ENCODE measurements around the gene NIPSNAP2. TPM values are rescaled to one million over a fixed set of nuclear protein-coding genes. Genes with fewer than 3 reads are reported as not detected.
"Not testable (repeated sequence)": the region's sequence is repeated elsewhere in the genome, so short reads cannot be mapped to it uniquely, and the experiment has no call there.

The NIPSNAP2 gene
- total RNA-seq, 1 donor from 2014 or later = 54.9 TPM

- Mint-ChIP-seq H3K4me3 (no peak overlapping the region), H3K9me3 (peaks cover 15% of the 10 kb centered on the region), H3K36me3 (peaks cover 34% of the 10 kb centered on the region), H3K27me3 (no peaks in the 10 kb centered on the region), H3K4me1 (ENCODE audit: unreplicated experiment) (no peaks in the 10 kb centered on the region), H3K27ac (no peak overlapping the region)
- no peak for TF ChIP-seq CTCF (conservative IDR thresholded peaks at IDR 0.05)
- no peak for DNase-seq (ENCODE audit: extremely low spot score, unreplicated experiment)
These were observed 24.8 kb upstream of the NIPSNAP2 start for GRCh38 chr7:55939514-55940123.

- Mint-ChIP-seq H3K4me3 (no peak overlapping the region), H3K9me3 (peaks cover 4% of the 10 kb centered on the region), H3K27ac (no peak overlapping the region), H3K27me3 (no peaks in the 10 kb centered on the region), H3K36me3 (peaks cover 15% of the 10 kb centered on the region), H3K4me1 (ENCODE audit: unreplicated experiment) (peaks cover under 1% of the 10 kb centered on the region)
- no peak for DNase-seq (ENCODE audit: extremely low spot score, unreplicated experiment)
- TF ChIP-seq CTCF (conservative IDR thresholded peaks at IDR 0.05) = no peak
These were observed 17.8 kb upstream of the NIPSNAP2 start for GRCh38 chr7:55946545-55946944.

GRCh38 chr7:55951637-55952351 lies 12.6 kb upstream of the NIPSNAP2 start, which contains the start of gene MRPS17:
Gene MRPS17, plus strand, starts transcription at chr7:55951877. Its CDS starts 1,319 bp downstream, at chr7:55953196.
- peaks cover 14% of the 10 kb centered on the region for H3K36me3 Mint-ChIP-seq
- peak within 1 kb of the TSS; percentile 100 for H3K4me3 Mint-ChIP-seq
- H3K9me3 Mint-ChIP-seq = no peaks in the 10 kb centered on the region
- DNase-seq (ENCODE audit: extremely low spot score, unreplicated experiment) = peak; percentile 89
- no peaks in the 10 kb centered on the region for H3K27me3 Mint-ChIP-seq
- peak within 1 kb of the TSS; percentile 99 for H3K27ac Mint-ChIP-seq
- TF ChIP-seq CTCF (conservative IDR thresholded peaks at IDR 0.05) = peak; percentile 34
- peaks cover 9% of the 10 kb centered on the region for H3K4me1 Mint-ChIP-seq (ENCODE audit: unreplicated experiment)

- Mint-ChIP-seq H3K27ac (peak overlapping the region; percentile 99), H3K36me3 (peaks cover 16% of the 10 kb centered on the region), H3K4me3 (peak overlapping the region; percentile 100)
- not testable (repeated sequence) for H3K4me1 Mint-ChIP-seq (ENCODE audit: unreplicated experiment); H3K27me3 Mint-ChIP-seq; DNase-seq (ENCODE audit: extremely low spot score, unreplicated experiment); H3K9me3 Mint-ChIP-seq
These were observed 12.1 kb upstream of the NIPSNAP2 start for GRCh38 chr7:55952352-55952671.

- no peak for DNase-seq (ENCODE audit: extremely low spot score, unreplicated experiment)
- H3K27me3 Mint-ChIP-seq = no peaks in the 10 kb centered on the region
- H3K4me3 Mint-ChIP-seq = peak overlapping the region; percentile 100
- H3K36me3 Mint-ChIP-seq = peaks cover 18% of the 10 kb centered on the region
- H3K9me3 Mint-ChIP-seq = no peaks in the 10 kb centered on the region
- no peak for TF ChIP-seq CTCF (conservative IDR thresholded peaks at IDR 0.05)
- peaks cover 9% of the 10 kb centered on the region for H3K4me1 Mint-ChIP-seq (ENCODE audit: unreplicated experiment)
- no peak overlapping the region for H3K27ac Mint-ChIP-seq
These were observed 10.5 kb upstream of the NIPSNAP2 start for GRCh38 chr7:55953707-55954475.

GRCh38 chr7:55957190-55957589 lies 7.2 kb upstream of the NIPSNAP2 start:
- H3K27ac Mint-ChIP-seq = no peak overlapping the region
- H3K27me3 Mint-ChIP-seq = no peaks in the 10 kb centered on the region
- no peaks in the 10 kb centered on the region for H3K9me3 Mint-ChIP-seq
- H3K4me1 Mint-ChIP-seq (ENCODE audit: unreplicated experiment) = peaks cover 5% of the 10 kb centered on the region
- no peak for TF ChIP-seq CTCF (conservative IDR thresholded peaks at IDR 0.05)
- DNase-seq (ENCODE audit: extremely low spot score, unreplicated experiment) = no peak
- peaks cover 13% of the 10 kb centered on the region for H3K36me3 Mint-ChIP-seq
- no peak overlapping the region for H3K4me3 Mint-ChIP-seq

All from type B pancreatic cell (in vitro differentiated cells).